Nephron (organoid): Measurements from ENCODE around the gene CDH4.

Source experiments
- H3K27ac Mint-ChIP-seq, 3 experiments: 2 replicates each; pipeline ENCODE4 v1.8.0; 2020; ENCODE audit warnings: mixed read lengths in 3 of 3, mild to moderate bottlenecking in 2 of 3, moderate library complexity in 1 of 3
- H3K27me3 Mint-ChIP-seq: 2 replicates; pipeline ENCODE4 v1.8.0; 2021; ENCODE audit warnings: low read depth, mild to moderate bottlenecking, moderate library complexity, mixed read lengths
- H3K36me3 Mint-ChIP-seq: 2 replicates; pipeline ENCODE4 v1.8.0; 2020; ENCODE audit warnings: low read depth, mixed read lengths
- H3K4me1 Mint-ChIP-seq: 2 replicates; pipeline ENCODE4 v1.8.0; 2020; ENCODE audit warnings: mixed read lengths
- H3K4me3 Mint-ChIP-seq, 3 experiments: 2 replicates each; pipeline ENCODE4 v1.8.0; 2020; ENCODE audit warnings: mild to moderate bottlenecking in 3 of 3, mixed read lengths in 3 of 3, moderate library complexity in 2 of 3
- H3K9me3 Mint-ChIP-seq: 2 replicates; pipeline ENCODE4 v1.8.0; 2020; ENCODE audit warnings: mixed read lengths
- CTCF ChIP-seq, 3 experiments: fragments of 200-600 bp; sonication (generic); IDR thresholded peaks; one replicate each; pipeline ENCODE4 v1.5.0; 2021; ENCODE audit warnings: antibody characterized with exemption in 3 of 3; ENCODE audit not compliant: unreplicated experiment in 3 of 3

Gene CDH4

GRCh38 chr20:61819921-61820825 lies 568.1 kb downstream of the CDH4 start:
- no peak for TF ChIP-seq CTCF (IDR thresholded peaks at IDR 0.05; ENCODE audit: unreplicated experiment in 3 of 3)
- no peak overlapping the region for H3K27ac Mint-ChIP-seq
- peaks cover 25% of the 10 kb centered on the region for H3K27me3 Mint-ChIP-seq
- no peak overlapping the region for H3K4me3 Mint-ChIP-seq
- H3K36me3 Mint-ChIP-seq: no peaks in the 10 kb centered on the region
- H3K9me3 Mint-ChIP-seq: peaks cover 6% of the 10 kb centered on the region
- no peaks in the 10 kb centered on the region for H3K4me1 Mint-ChIP-seq

- H3K36me3 Mint-ChIP-seq: peaks cover 2% of the 10 kb centered on the region
- no peak overlapping the region for H3K4me3 Mint-ChIP-seq
- no peaks in the 10 kb centered on the region for H3K4me1 Mint-ChIP-seq
- peaks cover 8% of the 10 kb centered on the region for H3K9me3 Mint-ChIP-seq
- TF ChIP-seq CTCF (IDR thresholded peaks at IDR 0.05; ENCODE audit: unreplicated experiment in 3 of 3): no peak
- peaks cover 25% of the 10 kb centered on the region for H3K27me3 Mint-ChIP-seq
- H3K27ac Mint-ChIP-seq: no peak overlapping the region
These were observed 569.7 kb downstream of the CDH4 start for GRCh38 chr20:61821735-61822134.

- Mint-ChIP-seq H3K4me1 (no peaks in the 10 kb centered on the region), H3K27ac (no peak overlapping the region), H3K9me3 (peaks cover 14% of the 10 kb centered on the region), H3K36me3 (peaks cover 4% of the 10 kb centered on the region), H3K27me3 (peaks cover 25% of the 10 kb centered on the region), H3K4me3 (no peak overlapping the region)
- TF ChIP-seq CTCF (IDR thresholded peaks at IDR 0.05; ENCODE audit: unreplicated experiment in 3 of 3): no peak
These were observed 570.3 kb downstream of the CDH4 start for GRCh38 chr20:61822396-61822795.

GRCh38 chr20:61823242-61823641 lies 571.2 kb downstream of the CDH4 start:
- TF ChIP-seq CTCF (IDR thresholded peaks at IDR 0.05; ENCODE audit: unreplicated experiment in 3 of 3): no peak
- H3K4me3 Mint-ChIP-seq: no peak overlapping the region
- H3K27ac Mint-ChIP-seq: no peak overlapping the region
- H3K36me3 Mint-ChIP-seq: peaks cover 4% of the 10 kb centered on the region
- H3K27me3 Mint-ChIP-seq: peaks cover 25% of the 10 kb centered on the region
- H3K9me3 Mint-ChIP-seq: peaks cover 21% of the 10 kb centered on the region
- H3K4me1 Mint-ChIP-seq: no peaks in the 10 kb centered on the region

- no peak for TF ChIP-seq CTCF (IDR thresholded peaks at IDR 0.05; ENCODE audit: unreplicated experiment in 3 of 3)
- H3K4me1 Mint-ChIP-seq: no peaks in the 10 kb centered on the region
- no peak overlapping the region for H3K4me3 Mint-ChIP-seq
- H3K27ac Mint-ChIP-seq: no peak overlapping the region
- H3K36me3 Mint-ChIP-seq: peaks cover 4% of the 10 kb centered on the region
- H3K9me3 Mint-ChIP-seq: peaks cover 21% of the 10 kb centered on the region
- H3K27me3 Mint-ChIP-seq: peaks cover 17% of the 10 kb centered on the region
These were observed 576.8 kb downstream of the CDH4 start for GRCh38 chr20:61828891-61829290.

- H3K4me1 Mint-ChIP-seq: no peaks in the 10 kb centered on the region
- no peak for TF ChIP-seq CTCF (IDR thresholded peaks at IDR 0.05; ENCODE audit: unreplicated experiment in 3 of 3)
- no peak overlapping the region for H3K4me3 Mint-ChIP-seq
- peaks cover 17% of the 10 kb centered on the region for H3K27me3 Mint-ChIP-seq
- peaks cover 19% of the 10 kb centered on the region for H3K9me3 Mint-ChIP-seq
- H3K36me3 Mint-ChIP-seq: peaks cover 4% of the 10 kb centered on the region
- H3K27ac Mint-ChIP-seq: no peak overlapping the region
These were observed 577.5 kb downstream of the CDH4 start for GRCh38 chr20:61829526-61829925.
